GM21737 (cell line): Measurements from ENCODE around the gene LLCFC1.

Experiments
- ATAC-seq: cut with Tn5 transposase; IDR thresholded peaks from one replicate; pipeline ENCODE4 v1.9.1; 2021; ENCODE audit warnings: mild to moderate bottlenecking, moderate library complexity; ENCODE audit not compliant: unreplicated experiment

Gene LLCFC1

DNA sequence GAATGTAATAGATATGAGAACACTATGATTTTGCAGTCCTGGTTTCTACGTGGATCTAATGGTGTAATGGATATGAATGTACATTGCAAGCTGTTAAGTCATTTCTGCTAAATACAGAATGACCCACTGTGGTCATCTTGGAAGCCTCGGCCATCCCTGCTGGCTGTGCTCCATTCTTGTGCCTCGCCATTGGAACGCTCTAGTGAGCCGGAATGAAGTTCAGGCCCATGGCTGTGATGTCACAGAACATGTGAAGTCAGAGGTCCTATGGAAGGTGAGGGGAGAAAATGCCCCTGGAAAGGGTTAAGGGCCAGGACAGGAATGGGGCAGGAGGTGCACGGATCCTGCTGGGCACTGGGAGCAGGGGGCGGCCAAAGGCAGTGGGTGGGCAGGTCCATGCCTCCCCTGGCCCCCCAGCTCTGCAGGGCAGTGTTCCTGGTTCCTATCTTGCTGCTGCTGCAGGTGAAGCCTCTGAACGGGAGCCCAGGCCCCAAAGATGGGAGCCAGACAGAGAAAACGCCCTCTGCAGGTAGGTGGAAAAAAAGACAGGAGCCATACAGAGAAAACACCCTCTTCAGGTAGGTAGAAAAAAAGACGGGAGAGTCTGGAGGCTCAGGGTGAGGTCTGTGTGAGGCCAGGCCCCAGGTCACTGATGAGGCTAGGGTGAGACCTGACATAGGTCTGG lies at the start of gene LLCFC1:
Gene LLCFC1 (plus strand): TSS at position 259 of the 685 bp plus-strand sequence. CDS start 138 bp downstream, at position 397.
- no peak for ATAC-seq

DNA sequence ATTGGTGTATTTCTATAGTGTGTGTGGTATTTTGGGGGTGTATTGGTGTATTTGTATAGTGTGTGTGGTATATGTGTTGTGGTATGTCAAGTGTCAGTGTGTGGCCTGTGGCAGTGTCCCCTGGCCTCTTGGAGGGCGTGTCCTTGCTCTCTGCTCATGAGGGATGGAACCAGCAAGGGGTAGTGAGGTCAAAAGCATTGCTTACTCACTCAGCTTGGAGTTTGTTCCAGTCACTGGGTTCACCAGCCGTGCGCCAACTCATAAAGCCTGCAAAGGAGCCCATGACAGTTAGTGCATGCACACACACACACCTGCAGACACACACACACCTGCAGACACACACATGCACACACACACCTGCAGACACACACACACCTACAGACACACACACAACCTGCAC lies 49.5 kb upstream of the LLCFC1 start:
- no peak for ATAC-seq

- ATAC-seq = no peak
Observed at GRCh38 chr7:142890874-142891485, 48.3 kb upstream of the LLCFC1 start.

DNA sequence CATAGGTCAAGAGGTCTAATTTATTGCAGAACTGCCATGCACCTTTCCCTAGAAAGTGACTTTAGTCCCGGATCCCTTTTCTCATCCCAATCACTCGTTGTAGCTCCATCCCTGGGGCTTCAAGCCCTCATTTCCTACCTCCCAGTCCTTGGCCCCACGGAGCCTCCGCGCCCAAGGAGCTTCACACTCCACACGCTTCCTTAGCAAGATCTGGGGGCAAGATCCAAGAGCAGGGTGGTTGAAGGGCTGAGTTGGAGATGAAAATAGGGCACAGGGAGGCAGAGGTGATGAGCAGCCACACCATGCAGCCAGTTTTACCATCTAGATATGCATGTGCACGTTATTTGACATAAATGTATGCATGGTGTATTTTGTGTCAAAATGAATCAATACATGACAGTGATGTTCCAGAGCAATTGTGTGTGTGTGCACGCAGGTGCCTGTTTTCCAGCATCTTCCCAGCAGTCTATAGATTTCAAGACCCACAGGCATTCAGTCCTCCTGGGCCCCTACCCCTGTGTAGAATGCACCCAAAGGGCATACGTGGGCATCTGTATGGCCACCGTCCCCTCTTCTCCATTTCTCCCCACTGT lies 47.7 kb upstream of the LLCFC1 start:
- ATAC-seq = no peak

DNA sequence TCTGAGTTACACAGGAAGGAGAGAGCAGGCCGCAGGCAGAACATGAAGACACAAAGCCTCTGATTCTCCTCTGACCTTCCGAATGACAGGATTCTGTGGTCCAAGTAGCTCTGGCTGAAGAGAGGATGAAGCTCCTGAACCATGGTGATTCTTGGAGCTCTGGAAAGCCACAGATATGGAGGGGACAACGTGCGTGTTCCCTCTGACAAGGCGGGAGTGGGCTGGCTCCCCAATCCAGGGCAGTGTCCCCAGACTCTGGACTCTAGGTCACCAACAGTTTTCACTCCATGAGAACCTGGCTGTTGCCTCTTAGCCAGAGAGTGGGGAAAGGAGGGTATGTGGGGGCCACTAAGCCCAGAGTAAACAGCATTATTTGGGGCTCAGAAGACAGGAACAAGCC lies 46.3 kb upstream of the LLCFC1 start:
- ATAC-seq = no peak

- ATAC-seq = no peak
Observed at GRCh38 chr7:142894112-142894984, 44.9 kb upstream of the LLCFC1 start.

GRCh38 chr7:142894985-142895593 lies 44.2 kb upstream of the LLCFC1 start:
- no peak for ATAC-seq

DNA sequence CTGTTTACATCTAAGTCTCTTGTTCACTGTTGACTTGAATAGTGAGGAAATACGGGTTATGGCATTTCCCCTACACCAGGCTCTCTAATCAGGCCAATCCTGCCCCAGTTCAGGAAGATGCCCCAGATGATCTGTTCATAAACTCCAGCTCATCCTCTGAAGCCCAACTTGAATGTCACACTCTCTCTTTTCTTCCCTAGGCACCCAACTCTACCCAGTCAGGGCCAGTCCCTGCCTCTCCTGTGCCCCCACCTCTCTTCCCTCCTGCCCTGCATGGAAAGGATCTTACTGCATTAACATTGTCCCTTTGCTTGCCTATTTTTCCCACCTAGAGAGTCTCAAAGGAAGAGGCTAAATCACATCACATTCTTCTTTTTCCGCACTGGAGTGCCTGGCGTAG lies 43.1 kb upstream of the LLCFC1 start:
- ATAC-seq = no peak

DNA sequence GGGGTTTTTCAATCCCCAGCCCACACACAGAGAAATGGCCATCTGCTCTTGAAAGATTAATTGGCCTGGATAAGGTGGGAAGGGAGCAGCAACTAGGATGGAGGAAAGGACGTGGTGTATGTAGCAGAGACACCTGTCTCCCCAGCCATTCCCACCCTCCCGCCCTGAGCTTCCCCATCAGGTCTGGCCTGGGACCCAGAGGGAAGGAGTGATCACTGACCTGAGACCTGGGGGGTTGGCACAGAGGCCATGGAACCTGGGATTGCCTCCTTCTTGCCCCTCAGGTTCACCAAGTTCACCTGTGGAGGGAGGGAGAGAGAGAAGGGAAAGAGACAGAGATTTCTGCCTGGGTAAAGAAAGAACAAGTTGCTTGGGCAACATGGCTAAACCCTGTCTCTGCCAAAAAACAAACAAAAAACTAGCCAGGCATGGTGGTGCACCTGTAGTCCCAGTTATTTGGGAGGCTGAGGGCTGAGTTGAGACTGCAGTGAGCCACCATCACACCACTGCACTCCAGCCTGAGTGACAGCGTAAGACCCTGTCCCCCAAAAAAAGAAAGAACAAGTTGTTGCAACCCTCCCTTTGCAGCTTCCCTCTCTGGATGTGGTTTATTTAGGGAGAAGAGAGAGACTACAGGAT lies 42.4 kb upstream of the LLCFC1 start:
- ATAC-seq = no peak

- no peak for ATAC-seq
Observed at GRCh38 chr7:142897691-142898090, 41.6 kb upstream of the LLCFC1 start.

GRCh38 chr7:142898377-142899170 lies 40.7 kb upstream of the LLCFC1 start:
- no peak for ATAC-seq

GRCh38 chr7:142899661-142900060 lies 39.6 kb upstream of the LLCFC1 start:
- ATAC-seq = no peak

GRCh38 chr7:142901426-142902259 lies 37.6 kb upstream of the LLCFC1 start:
- no peak for ATAC-seq

DNA sequence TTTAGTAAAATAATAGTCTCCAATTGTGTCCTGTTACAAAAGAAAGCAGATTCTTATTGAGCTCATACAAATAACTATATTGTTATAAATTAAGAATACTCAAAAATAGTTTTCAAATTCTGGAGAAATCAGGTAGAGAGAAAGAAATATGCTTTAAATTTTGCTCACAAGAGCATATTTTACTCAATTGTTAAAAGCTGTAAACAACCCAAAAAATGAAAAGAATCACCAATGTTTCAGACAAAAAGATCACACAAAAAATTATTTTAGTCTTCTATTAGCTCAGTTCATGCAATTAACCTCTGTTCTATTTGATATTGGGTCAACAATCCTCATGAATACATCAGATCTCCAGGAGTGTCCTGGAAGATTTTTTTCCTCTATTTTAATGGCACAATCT lies 35.2 kb upstream of the LLCFC1 start:
- ATAC-seq = no peak

DNA sequence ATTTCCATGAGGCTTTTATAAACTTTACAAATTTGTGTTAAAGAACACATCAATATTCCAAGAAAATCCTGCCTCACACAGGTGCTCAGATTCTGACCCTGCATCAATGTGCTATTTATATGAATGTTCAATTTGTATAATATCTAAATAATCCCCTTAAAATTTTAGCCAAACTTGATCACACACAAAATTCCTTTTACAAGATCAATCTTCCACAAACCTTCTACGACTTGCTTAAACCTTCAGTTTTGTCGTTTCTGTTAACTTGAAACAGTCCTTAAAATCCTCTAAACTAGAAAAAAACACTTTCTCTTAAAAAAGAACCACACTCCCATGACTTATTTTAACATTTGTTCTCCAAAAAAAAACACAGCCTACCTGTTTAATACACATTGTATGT lies 33.5 kb upstream of the LLCFC1 start:
- no peak for ATAC-seq

- no peak for ATAC-seq
Observed at GRCh38 chr7:142906643-142907042, 32.6 kb upstream of the LLCFC1 start.

DNA sequence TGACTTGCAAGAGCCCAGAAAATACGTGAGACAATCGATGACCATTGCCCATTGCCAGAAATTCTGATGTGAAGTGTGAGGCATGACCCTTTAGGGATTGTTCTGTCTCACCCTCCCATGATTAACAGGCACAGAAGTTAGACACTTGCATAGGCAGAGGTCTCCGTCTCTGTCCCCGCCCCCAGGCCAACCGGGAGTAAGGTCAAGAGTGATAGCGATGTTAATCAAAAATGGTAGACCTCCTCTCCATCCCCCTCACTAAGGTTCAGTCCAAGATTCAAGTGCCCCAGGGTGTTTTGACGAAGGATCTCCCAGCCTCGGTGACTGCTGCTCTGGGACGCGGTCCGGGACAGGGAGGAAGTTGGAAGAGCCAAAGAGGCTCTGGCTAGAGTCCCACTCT lies 31.0 kb upstream of the LLCFC1 start:
- no peak for ATAC-seq

GRCh38 chr7:142908921-142909890 lies 30.1 kb upstream of the LLCFC1 start:
- ATAC-seq = no peak
